MM.1S (cell line): Measurements from ENCODE around the gene ADARB2.

Experiments
- EZH2phosphoT487 ChIP-seq: fragments of 300-600 bp; sonication (generic); IDR thresholded peaks from 2 replicates; pipeline ENCODE4 v1.6.1; 2018; ENCODE audit warnings: antibody characterized with exemption, low read length
- TF ChIP-seq, protein P1 (sequence below): fragments of 300-600 bp; sonication (generic); IDR thresholded peaks from 2 replicates; pipeline ENCODE4 v1.5.1; 2016; ENCODE audit warnings: antibody characterized with exemption, low read length, mixed read lengths

DNA sequence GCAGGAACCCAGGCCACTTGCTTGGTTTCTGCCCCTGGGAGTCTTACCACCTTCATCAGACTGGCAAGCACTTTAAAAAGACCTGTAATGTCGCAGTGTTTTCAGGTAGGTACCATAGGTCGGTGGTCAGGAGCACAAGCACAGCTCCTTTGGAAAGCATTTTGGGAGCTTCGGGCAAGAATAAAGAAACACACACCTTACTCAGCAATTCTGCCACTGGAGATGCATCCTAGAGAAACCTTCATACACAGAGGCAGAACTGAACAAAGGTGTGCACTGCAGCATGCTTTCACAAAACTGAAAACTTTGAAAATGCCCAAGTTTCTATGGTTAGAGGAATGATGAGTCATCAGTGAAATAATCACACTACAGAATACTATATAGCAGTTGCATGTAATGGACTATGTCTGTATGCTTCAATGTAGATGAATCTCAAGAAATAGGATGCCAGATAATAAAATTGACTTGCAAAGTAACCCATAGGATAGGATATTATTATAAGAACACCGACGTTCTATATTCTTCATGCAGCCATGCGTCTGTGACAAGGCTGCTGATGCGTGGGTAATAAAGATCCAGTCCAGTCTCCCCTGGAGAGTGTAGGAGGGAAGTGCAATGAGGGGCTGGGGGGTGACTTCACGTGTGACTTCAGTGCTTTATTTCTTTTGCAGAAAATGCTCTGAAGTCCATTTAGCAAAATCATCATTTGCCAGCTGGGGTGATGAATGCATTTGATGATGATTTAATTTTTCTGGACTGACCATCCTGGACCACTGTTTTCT is 371.6 kb downstream of the ADARB2 start:
- TF ChIP-seq, protein P1, sequence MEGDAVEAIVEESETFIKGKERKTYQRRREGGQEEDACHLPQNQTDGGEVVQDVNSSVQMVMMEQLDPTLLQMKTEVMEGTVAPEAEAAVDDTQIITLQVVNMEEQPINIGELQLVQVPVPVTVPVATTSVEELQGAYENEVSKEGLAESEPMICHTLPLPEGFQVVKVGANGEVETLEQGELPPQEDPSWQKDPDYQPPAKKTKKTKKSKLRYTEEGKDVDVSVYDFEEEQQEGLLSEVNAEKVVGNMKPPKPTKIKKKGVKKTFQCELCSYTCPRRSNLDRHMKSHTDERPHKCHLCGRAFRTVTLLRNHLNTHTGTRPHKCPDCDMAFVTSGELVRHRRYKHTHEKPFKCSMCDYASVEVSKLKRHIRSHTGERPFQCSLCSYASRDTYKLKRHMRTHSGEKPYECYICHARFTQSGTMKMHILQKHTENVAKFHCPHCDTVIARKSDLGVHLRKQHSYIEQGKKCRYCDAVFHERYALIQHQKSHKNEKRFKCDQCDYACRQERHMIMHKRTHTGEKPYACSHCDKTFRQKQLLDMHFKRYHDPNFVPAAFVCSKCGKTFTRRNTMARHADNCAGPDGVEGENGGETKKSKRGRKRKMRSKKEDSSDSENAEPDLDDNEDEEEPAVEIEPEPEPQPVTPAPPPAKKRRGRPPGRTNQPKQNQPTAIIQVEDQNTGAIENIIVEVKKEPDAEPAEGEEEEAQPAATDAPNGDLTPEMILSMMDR, result no peak
- TF ChIP-seq EZH2phosphoT487, result no peak
